HG03039 (cell line): ENCODE results near the gene ALKBH5.

Experiments used
- ATAC-seq: cut with Tn5 transposase; IDR thresholded peaks from one replicate; pipeline ENCODE4 v1.9.1; 2021; ENCODE audit warnings: mild to moderate bottlenecking, moderate library complexity; ENCODE audit not compliant: unreplicated experiment

The ALKBH5 gene

GRCh38 chr17:18238299-18238698 is 54.7 kb downstream of the ALKBH5 start:
- ATAC-seq = no peak

GRCh38 chr17:18240449-18240848 is 56.8 kb downstream of the ALKBH5 start:
- no peak for ATAC-seq

GRCh38 chr17:18241229-18241871 is 57.7 kb downstream of the ALKBH5 start:
- ATAC-seq = no peak

GRCh38 chr17:18245038-18245776 is 61.6 kb downstream of the ALKBH5 start:
- ATAC-seq = no peak

- no peak for ATAC-seq
These were observed 62.6 kb downstream of the ALKBH5 start for GRCh38 chr17:18246109-18246725.

- ATAC-seq = no peak
These were observed 63.4 kb downstream of the ALKBH5 start for GRCh38 chr17:18246880-18247612.

GRCh38 chr17:18247613-18248001 is 64.0 kb downstream of the ALKBH5 start:
- no peak for ATAC-seq

- ATAC-seq = no peak
These were observed 64.7 kb downstream of the ALKBH5 start for GRCh38 chr17:18248300-18248731.

- ATAC-seq = no peak
These were observed 65.2 kb downstream of the ALKBH5 start for GRCh38 chr17:18248811-18249210.

- ATAC-seq = no peak
These were observed 66.6 kb downstream of the ALKBH5 start for GRCh38 chr17:18250259-18250658.

GRCh38 chr17:18250708-18251107 is 67.1 kb downstream of the ALKBH5 start:
- ATAC-seq = no peak

- no peak for ATAC-seq
These were observed 67.6 kb downstream of the ALKBH5 start for GRCh38 chr17:18251204-18251603.

- ATAC-seq = no peak
These were observed 68.5 kb downstream of the ALKBH5 start for GRCh38 chr17:18252160-18252559.

- no peak for ATAC-seq
These were observed 69.7 kb downstream of the ALKBH5 start for GRCh38 chr17:18253187-18253884.

GRCh38 chr17:18253947-18254821 is 70.6 kb downstream of the ALKBH5 start:
- ATAC-seq = no peak

GRCh38 chr17:18254888-18255649 is 71.4 kb downstream of the ALKBH5 start:
- no peak for ATAC-seq

- no peak for ATAC-seq
These were observed 72.7 kb downstream of the ALKBH5 start for GRCh38 chr17:18256351-18256750.

GRCh38 chr17:18256776-18257175 is 73.1 kb downstream of the ALKBH5 start:
- ATAC-seq = no peak
